ENCODE results near the gene PTCD2. TPM values are rescaled to one million over a fixed set of nuclear protein-coding genes. Genes with fewer than 3 reads are reported as not detected.

Gene PTCD2
- total and polyA plus RNA-seq, 2 of the 8 experiments (the other 6 are each of a cell fraction or from before 2014, with no cell fraction given), result 7.3 to 15.4 TPM

DNA sequence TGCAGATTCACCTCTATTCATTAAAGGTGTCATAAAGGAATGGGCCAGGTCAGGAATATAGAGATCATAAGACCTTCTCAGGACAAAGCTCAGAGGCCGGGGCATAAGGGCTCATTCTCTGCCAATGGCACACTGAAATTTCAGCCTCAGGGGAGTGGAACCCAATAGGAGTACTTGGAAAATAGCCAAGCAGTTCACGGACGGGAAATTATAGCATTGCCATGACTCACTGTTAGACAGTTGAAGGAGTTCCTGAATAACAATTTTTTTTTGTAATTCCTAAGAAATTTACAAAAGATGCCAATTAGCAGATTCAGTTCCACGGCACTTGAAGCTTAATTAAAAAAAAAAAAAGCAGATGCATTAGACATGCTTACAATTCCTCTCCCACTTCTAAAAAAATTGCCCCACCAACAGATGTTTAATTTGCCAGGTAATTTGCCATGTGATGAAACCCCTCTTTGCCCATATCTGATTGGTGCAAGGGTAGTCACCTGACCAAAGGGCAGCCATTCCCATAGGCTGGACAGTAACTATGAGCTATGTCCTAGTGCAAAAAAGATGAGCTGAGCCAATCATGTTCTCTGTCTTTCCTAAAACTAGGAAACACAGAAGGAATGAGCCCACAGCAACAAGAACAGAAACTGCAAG, 58.6 kb downstream of the PTCD2 start:
- Histone ChIP-seq H3K4ac (replicated peaks; ENCODE audit: insufficient read length, low read depth, low read length) (no peak overlapping the region), H2BK120ac (replicated peaks; ENCODE audit: low read depth, low read length) (no peak overlapping the region), H3K27ac (ENCODE audit: low read depth, low read length) (no peak overlapping the region), H4K8ac (ENCODE audit: extremely low read depth, insufficient read depth, low read length) (no peak overlapping the region), H4K20me1 (replicated peaks in 1 of 2; ENCODE audit: control insufficient read depth in 1 of 2, insufficient read depth in 2 of 2, low read length in 2 of 2) (no peaks in the 10 kb centered on the region), H3K4me3 (ENCODE audit: extremely low read depth in 1 of 4, insufficient read depth in 2 of 4, low read depth in 3 of 4, low read length in 4 of 4) (no peak overlapping the region), H2BK5ac (ENCODE audit: low read depth, low read length) (no peak overlapping the region), H3K18ac (ENCODE audit: extremely low read depth, low read length) (no peak overlapping the region), H2BK20ac (ENCODE audit: low read length) (no peak overlapping the region), H3K4me2 (ENCODE audit: insufficient read depth in 1 of 2, low read depth in 2 of 2, low read length in 2 of 2) (no peak overlapping the region), H3K56ac (replicated peaks; ENCODE audit: insufficient read length, low read depth, low read length) (no peak overlapping the region), H3K14ac (ENCODE audit: insufficient read length) (no peak overlapping the region), H3K9ac (replicated peaks in 1 of 4; ENCODE audit: extremely low read depth in 1 of 4, low read depth in 3 of 4, low read length in 3 of 4) (no peak overlapping the region), H4K91ac (replicated peaks; ENCODE audit: insufficient read length, low read length) (no peak overlapping the region), H3K79me2 (ENCODE audit: control insufficient read depth in 1 of 2, insufficient read depth in 2 of 2, low read length in 2 of 2) (no peaks in the 10 kb centered on the region), H2AK5ac (ENCODE audit: low read depth, low read length) (no peak overlapping the region), H3K4me1 (replicated peaks in 1 of 4; ENCODE audit: control insufficient read depth in 3 of 4, insufficient read depth in 4 of 4, low read length in 3 of 4) (no peaks in the 10 kb centered on the region), H3K36me3 (ENCODE audit: control insufficient read depth in 2 of 4, insufficient read depth in 4 of 4, low read length in 3 of 4) (no peaks in the 10 kb centered on the region), H3K23me2 (ENCODE audit: low read depth, low read length) (no peaks in the 10 kb centered on the region), H3K9me3 (ENCODE audit: insufficient read depth in 2 of 2, low read depth in 1 of 2, low read length in 1 of 2) (no peaks in the 10 kb centered on the region), H4K5ac (ENCODE audit: insufficient read length, low read depth, low read length) (no peak overlapping the region), H2BK15ac (ENCODE audit: low read length) (no peak overlapping the region), H2BK12ac (ENCODE audit: low read depth, low read length) (no peak overlapping the region), H3K79me1 (ENCODE audit: low read depth, low read length) (no peaks in the 10 kb centered on the region), H3K23ac (ENCODE audit: insufficient read length) (no peak overlapping the region), H2AFZ (ENCODE audit: low read length) (no peak overlapping the region), H3K27me3 (replicated peaks in 1 of 4; ENCODE audit: control insufficient read depth in 3 of 4, extremely low read depth in 1 of 4, insufficient read depth in 3 of 4, low read length in 3 of 4) (no peaks in the 10 kb centered on the region)
- no peak for FAIRE-seq
- CTCF ChIA-PET (ENCODE audit: partially characterized antibody), result interaction anchor here (0.8 to 2.5 kb wide), 4 partner anchors 12 to 145 kb away, joined by 4 to 15 read pairs (median 10); no protein-coding TSS in a partner anchor
- POLR2A ChIA-PET (ENCODE audit: partially characterized antibody), result no interaction called here
- WGBS, 2 experiments (ENCODE audit: extremely low coverage in 1 of 2, insufficient coverage in 1 of 2, insufficient read length in 1 of 2, insufficient replicate concordance in 2 of 2, low coverage in 1 of 2, low lambda C conversion rate in 2 of 2, missing lambda C conversion rate in 1 of 2), result 92% methylated on average over 4 of the region's 4 CpGs; no CpG with 5 or more reads in 1 of the 2 experiments
- no peak for DNase-seq (ENCODE audit: low read depth in 1 of 2, low spot score in 2 of 2)
- TF ChIP-seq CREB1 (IDR thresholded peaks at IDR 0.05) (no peak), CHD1 (IDR thresholded peaks at IDR 0.05; ENCODE audit: low read depth, low read length) (no peak), HDAC2 (IDR thresholded peaks at IDR 0.05; ENCODE audit: borderline replicate concordance in 1 of 2, low read depth in 2 of 2, low read length in 2 of 2) (no peak), ZNF274 (IDR thresholded peaks at IDR 0.05; ENCODE audit: borderline replicate concordance, extremely low read depth, low read length) (no peak), KDM5A (IDR thresholded peaks at IDR 0.05; ENCODE audit: low read length) (no peak), EZH2 (IDR thresholded peaks at IDR 0.05; ENCODE audit: low read depth, low read length, severe bottlenecking) (no peak), CTBP2 (IDR thresholded peaks at IDR 0.05; ENCODE audit: borderline replicate concordance, insufficient read depth, insufficient read length, low read length) (no peak), JUN (IDR thresholded peaks at IDR 0.05; ENCODE audit: low read depth, low read length) (no peak)
- TF ChIP-seq, protein P1, sequence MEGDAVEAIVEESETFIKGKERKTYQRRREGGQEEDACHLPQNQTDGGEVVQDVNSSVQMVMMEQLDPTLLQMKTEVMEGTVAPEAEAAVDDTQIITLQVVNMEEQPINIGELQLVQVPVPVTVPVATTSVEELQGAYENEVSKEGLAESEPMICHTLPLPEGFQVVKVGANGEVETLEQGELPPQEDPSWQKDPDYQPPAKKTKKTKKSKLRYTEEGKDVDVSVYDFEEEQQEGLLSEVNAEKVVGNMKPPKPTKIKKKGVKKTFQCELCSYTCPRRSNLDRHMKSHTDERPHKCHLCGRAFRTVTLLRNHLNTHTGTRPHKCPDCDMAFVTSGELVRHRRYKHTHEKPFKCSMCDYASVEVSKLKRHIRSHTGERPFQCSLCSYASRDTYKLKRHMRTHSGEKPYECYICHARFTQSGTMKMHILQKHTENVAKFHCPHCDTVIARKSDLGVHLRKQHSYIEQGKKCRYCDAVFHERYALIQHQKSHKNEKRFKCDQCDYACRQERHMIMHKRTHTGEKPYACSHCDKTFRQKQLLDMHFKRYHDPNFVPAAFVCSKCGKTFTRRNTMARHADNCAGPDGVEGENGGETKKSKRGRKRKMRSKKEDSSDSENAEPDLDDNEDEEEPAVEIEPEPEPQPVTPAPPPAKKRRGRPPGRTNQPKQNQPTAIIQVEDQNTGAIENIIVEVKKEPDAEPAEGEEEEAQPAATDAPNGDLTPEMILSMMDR (IDR thresholded peaks at IDR 0.05; ENCODE audit: control extremely low read depth in 1 of 3, insufficient read depth in 1 of 3, low read depth in 1 of 3, low read length in 3 of 3), result no peak

Measured in H1 (cell line).